GM23338 (cell line): ENCODE results near the gene DCUN1D4. TPM values are rescaled to one million over a fixed set of nuclear protein-coding genes. Genes with fewer than 3 reads are reported as not detected.

Source experiments
- ATAC-seq: fragments of 200-7000 bp; cut with Tn5 transposase; 3 replicates; pipeline ENCODE4 v1.9.1; 2020
- DNase-seq: peaks from one replicate; pipeline ENCODE4 v3.0.0-alpha.2; 2015; ENCODE audit warnings: low spot score
- H2AFZ ChIP-seq: fragments of 200-600 bp; sonication (generic); 2 replicates; pipeline ENCODE4 v1.8.0; 2016; ENCODE audit warnings: antibody characterized with exemption, mild to moderate bottlenecking, moderate library complexity
- H3F3A ChIP-seq: fragments of 200-600 bp; sonication (generic); replicated peaks from 2 replicates; pipeline ENCODE4 v1.8.0; 2017; ENCODE audit warnings: antibody characterized with exemption, mixed run types, low read depth
- H3K27ac ChIP-seq: fragments of 200-600 bp; sonication (generic); 2 replicates; pipeline ENCODE4 v1.6.1; 2016; ENCODE audit warnings: low read depth
- H3K27me3 ChIP-seq: fragments of 200-600 bp; sonication (generic); 2 replicates; pipeline ENCODE4 v1.8.0; 2016; ENCODE audit warnings: mild to moderate bottlenecking, mixed run types, moderate library complexity; ENCODE audit not compliant: insufficient read depth
- H3K36me3 ChIP-seq: fragments of 200-600 bp; sonication (generic); 2 replicates; pipeline ENCODE4 v1.8.0; 2016; ENCODE audit warnings: mild to moderate bottlenecking; ENCODE audit not compliant: insufficient read depth
- H3K4me1 ChIP-seq: fragments of 200-600 bp; sonication (generic); 2 replicates; pipeline ENCODE4 v1.8.0; 2016; ENCODE audit warnings: mild to moderate bottlenecking, moderate library complexity; ENCODE audit not compliant: insufficient read depth
- H3K4me2 ChIP-seq: fragments of 200-600 bp; sonication (generic); 2 replicates; pipeline ENCODE4 v1.7.1; 2017; ENCODE audit warnings: mixed run types
- H3K4me3 ChIP-seq: fragments of 200-600 bp; sonication (generic); 2 replicates; pipeline ENCODE4 v1.6.1; 2016; ENCODE audit warnings: mixed run types
- H3K79me2 ChIP-seq: fragments of 200-600 bp; sonication (generic); replicated peaks from 2 replicates; pipeline ENCODE4 v1.8.0; 2017; ENCODE audit warnings: mild to moderate bottlenecking; ENCODE audit not compliant: insufficient read depth
- H3K9me2 ChIP-seq: fragments of 200-600 bp; sonication (generic); 2 replicates; pipeline ENCODE4 v1.8.0; 2017; ENCODE audit not compliant: insufficient read depth
- H4K20me1 ChIP-seq: fragments of 200-600 bp; sonication (generic); replicated peaks from 2 replicates; pipeline ENCODE4 v1.8.0; 2017; ENCODE audit warnings: mild to moderate bottlenecking; ENCODE audit not compliant: insufficient read depth
- H3K27ac Mint-ChIP-seq: 2 replicates; pipeline ENCODE4 v1.8.0; 2020; ENCODE audit warnings: inconsistent platforms, mild to moderate bottlenecking, moderate library complexity, mixed read lengths
- H3K27me3 Mint-ChIP-seq: 3 replicates; pipeline ENCODE4 v1.8.0; 2022; ENCODE audit warnings: low read depth, mild to moderate bottlenecking, moderate library complexity, mixed read lengths, inconsistent platforms; ENCODE audit not compliant: insufficient read depth, poor library complexity
- H3K36me3 Mint-ChIP-seq: 3 replicates; pipeline ENCODE4 v1.8.0; 2021; ENCODE audit warnings: low read depth, mild to moderate bottlenecking, inconsistent platforms, moderate library complexity, mixed read lengths
- H3K4me1 Mint-ChIP-seq: 3 replicates; pipeline ENCODE4 v1.8.0; 2020; ENCODE audit warnings: mild to moderate bottlenecking, inconsistent platforms, mixed read lengths
- H3K4me3 Mint-ChIP-seq: 3 replicates; pipeline ENCODE4 v1.8.0; 2021; ENCODE audit warnings: moderate library complexity, mild to moderate bottlenecking, inconsistent platforms, mixed read lengths
- H3K9me3 Mint-ChIP-seq: 3 replicates; pipeline ENCODE4 v1.8.0; 2020; ENCODE audit warnings: moderate library complexity, mild to moderate bottlenecking, inconsistent platforms, mixed read lengths
- CREB1 ChIP-seq: fragments of 250-450 bp; sonication (Bioruptor Pico); IDR thresholded peaks from 2 replicates; pipeline ENCODE4 v1.5.0; 2020; ENCODE audit warnings: low read depth, mild to moderate bottlenecking, moderate library complexity
- ETS1 ChIP-seq: IDR thresholded peaks from 2 replicates; pipeline ENCODE4 v1.6.1; 2016; ENCODE audit warnings: antibody characterized with exemption
- EZH2 ChIP-seq: fragments of 200-600 bp; sonication (generic); IDR thresholded peaks from one replicate; pipeline ENCODE4 v1.8.0; 2017; ENCODE audit warnings: antibody characterized with exemption, mild to moderate bottlenecking, low read depth; ENCODE audit not compliant: unreplicated experiment
- EZH2phosphoT487 ChIP-seq: fragments of 200-600 bp; sonication (generic); IDR thresholded peaks from one replicate; pipeline ENCODE4 v1.8.1; 2018; ENCODE audit warnings: antibody characterized with exemption; ENCODE audit not compliant: unreplicated experiment
- JUNB ChIP-seq: IDR thresholded peaks from one replicate; pipeline ENCODE4 v1.6.1; 2016; ENCODE audit warnings: antibody characterized with exemption; ENCODE audit not compliant: unreplicated experiment
- ZNF331 ChIP-seq: fragments of 250-450 bp; sonication (Bioruptor Pico); IDR thresholded peaks from 2 replicates; pipeline ENCODE4 v1.5.0; 2020; ENCODE audit warnings: low read depth, mild to moderate bottlenecking, moderate library complexity
- polyA plus RNA-seq: library from polyadenylated mRNA; unstranded; fragments of >200 nt; fragmentation: Nextera tagmentation; extraction: Ambion mirVana; gene quantifications from 2 replicates; pipeline ENCODE4 v1.2.1, GENCODE V29; 2016
- total RNA-seq: library from RNA; depleted of rRNA; stranded (reverse); fragments of >200 nt; shearing (Covaris generic); gene quantifications from 2 replicates; pipeline ENCODE4 v1.2.3, GENCODE V29; 2014
- TF ChIP-seq, protein P1 (sequence below): fragments of 250-450 bp; sonication (Bioruptor Pico); IDR thresholded peaks from 2 replicates; pipeline ENCODE4 v1.5.0; 2020; ENCODE audit warnings: mild to moderate bottlenecking, moderate library complexity
- TF ChIP-seq, protein P2 (sequence below), 2 experiments: fragments of 200-600 bp in 1 of 2; sonication (generic) in 1 of 2; conservative IDR thresholded peaks; 2 replicates each; pipeline versions ENCODE4 v1.5.1 to v1.6.1; 2016 to 2017; ENCODE audit warnings: antibody characterized with exemption in 2 of 2, low read depth in 2 of 2, mild to moderate bottlenecking in 2 of 2, moderate library complexity in 1 of 2
- TF ChIP-seq, protein P3 (sequence below): IDR thresholded peaks from one replicate; pipeline ENCODE4 v1.6.1; 2018; ENCODE audit warnings: antibody characterized with exemption; ENCODE audit not compliant: unreplicated experiment

The DCUN1D4 gene
- total and polyA plus RNA-seq, 2 experiments from 2014 or later: 26.1 to 54.8 TPM

DNA sequence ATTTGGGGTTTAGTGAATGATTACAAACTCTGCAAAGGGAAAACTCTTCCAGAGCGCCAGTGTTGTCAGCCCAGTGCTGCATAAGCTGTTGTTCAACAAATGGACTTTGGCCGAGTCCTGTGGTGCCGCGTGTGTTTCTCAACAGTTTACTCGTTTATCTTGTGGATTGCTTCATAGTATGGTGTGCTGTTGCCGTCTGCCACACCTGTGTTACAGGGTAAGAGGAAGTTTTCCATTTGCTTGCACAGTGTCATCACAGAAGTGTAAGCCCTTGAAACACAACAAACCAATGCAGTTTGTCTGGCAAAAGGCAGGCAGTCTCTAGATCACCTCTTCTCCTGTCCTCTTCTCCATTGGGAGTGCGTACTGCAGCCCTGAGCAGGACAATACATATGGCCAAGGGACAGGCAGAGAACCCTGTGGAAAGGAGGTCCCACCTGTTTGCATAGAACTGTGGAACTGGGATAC lies 66.3 kb downstream of the DCUN1D4 start (continued):
- TF ChIP-seq, protein P1, sequence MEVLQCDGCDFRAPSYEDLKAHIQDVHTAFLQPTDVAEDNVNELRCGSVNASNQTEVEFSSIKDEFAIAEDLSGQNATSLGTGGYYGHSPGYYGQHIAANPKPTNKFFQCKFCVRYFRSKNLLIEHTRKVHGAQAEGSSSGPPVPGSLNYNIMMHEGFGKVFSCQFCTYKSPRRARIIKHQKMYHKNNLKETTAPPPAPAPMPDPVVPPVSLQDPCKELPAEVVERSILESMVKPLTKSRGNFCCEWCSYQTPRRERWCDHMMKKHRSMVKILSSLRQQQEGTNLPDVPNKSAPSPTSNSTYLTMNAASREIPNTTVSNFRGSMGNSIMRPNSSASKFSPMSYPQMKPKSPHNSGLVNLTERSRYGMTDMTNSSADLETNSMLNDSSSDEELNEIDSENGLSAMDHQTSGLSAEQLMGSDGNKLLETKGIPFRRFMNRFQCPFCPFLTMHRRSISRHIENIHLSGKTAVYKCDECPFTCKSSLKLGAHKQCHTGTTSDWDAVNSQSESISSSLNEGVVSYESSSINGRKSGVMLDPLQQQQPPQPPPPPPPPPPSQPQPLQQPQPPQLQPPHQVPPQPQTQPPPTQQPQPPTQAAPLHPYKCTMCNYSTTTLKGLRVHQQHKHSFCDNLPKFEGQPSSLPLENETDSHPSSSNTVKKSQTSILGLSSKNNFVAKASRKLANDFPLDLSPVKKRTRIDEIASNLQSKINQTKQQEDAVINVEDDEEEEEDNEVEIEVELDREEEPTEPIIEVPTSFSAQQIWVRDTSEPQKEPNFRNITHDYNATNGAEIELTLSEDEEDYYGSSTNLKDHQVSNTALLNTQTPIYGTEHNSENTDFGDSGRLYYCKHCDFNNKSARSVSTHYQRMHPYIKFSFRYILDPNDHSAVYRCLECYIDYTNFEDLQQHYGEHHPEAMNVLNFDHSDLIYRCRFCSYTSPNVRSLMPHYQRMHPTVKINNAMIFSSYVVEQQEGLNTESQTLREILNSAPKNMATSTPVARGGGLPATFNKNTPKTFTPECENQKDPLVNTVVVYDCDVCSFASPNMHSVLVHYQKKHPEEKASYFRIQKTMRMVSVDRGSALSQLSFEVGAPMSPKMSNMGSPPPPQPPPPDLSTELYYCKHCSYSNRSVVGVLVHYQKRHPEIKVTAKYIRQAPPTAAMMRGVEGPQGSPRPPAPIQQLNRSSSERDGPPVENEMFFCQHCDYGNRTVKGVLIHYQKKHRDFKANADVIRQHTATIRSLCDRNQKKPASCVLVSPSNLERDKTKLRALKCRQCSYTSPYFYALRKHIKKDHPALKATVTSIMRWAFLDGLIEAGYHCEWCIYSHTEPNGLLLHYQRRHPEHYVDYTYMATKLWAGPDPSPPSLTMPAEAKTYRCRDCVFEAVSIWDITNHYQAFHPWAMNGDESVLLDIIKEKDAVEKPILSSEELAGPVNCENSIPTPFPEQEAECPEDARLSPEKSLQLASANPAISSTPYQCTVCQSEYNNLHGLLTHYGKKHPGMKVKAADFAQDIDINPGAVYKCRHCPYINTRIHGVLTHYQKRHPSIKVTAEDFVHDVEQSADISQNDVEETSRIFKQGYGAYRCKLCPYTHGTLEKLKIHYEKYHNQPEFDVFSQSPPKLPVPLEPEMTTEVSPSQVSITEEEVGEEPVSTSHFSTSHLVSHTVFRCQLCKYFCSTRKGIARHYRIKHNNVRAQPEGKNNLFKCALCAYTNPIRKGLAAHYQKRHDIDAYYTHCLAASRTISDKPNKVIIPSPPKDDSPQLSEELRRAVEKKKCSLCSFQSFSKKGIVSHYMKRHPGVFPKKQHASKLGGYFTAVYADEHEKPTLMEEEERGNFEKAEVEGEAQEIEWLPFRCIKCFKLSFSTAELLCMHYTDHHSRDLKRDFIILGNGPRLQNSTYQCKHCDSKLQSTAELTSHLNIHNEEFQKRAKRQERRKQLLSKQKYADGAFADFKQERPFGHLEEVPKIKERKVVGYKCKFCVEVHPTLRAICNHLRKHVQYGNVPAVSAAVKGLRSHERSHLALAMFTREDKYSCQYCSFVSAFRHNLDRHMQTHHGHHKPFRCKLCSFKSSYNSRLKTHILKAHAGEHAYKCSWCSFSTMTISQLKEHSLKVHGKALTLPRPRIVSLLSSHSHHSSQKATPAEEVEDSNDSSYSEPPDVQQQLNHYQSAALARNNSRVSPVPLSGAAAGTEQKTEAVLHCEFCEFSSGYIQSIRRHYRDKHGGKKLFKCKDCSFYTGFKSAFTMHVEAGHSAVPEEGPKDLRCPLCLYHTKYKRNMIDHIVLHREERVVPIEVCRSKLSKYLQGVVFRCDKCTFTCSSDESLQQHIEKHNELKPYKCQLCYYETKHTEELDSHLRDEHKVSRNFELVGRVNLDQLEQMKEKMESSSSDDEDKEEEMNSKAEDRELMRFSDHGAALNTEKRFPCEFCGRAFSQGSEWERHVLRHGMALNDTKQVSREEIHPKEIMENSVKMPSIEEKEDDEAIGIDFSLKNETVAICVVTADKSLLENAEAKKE (CRISPR knock-in tag): no peak
- TF ChIP-seq JUNB (no peak), ZNF331 (CRISPR knock-in tag) (no peak), EZH2 (no peak), CREB1 (CRISPR knock-in tag) (no peak)
- TF ChIP-seq, protein P2, sequence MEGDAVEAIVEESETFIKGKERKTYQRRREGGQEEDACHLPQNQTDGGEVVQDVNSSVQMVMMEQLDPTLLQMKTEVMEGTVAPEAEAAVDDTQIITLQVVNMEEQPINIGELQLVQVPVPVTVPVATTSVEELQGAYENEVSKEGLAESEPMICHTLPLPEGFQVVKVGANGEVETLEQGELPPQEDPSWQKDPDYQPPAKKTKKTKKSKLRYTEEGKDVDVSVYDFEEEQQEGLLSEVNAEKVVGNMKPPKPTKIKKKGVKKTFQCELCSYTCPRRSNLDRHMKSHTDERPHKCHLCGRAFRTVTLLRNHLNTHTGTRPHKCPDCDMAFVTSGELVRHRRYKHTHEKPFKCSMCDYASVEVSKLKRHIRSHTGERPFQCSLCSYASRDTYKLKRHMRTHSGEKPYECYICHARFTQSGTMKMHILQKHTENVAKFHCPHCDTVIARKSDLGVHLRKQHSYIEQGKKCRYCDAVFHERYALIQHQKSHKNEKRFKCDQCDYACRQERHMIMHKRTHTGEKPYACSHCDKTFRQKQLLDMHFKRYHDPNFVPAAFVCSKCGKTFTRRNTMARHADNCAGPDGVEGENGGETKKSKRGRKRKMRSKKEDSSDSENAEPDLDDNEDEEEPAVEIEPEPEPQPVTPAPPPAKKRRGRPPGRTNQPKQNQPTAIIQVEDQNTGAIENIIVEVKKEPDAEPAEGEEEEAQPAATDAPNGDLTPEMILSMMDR (conservative IDR thresholded peaks at IDR 0.05; ENCODE audit: low read depth in 2 of 2): no peak

GRCh38 chr4:51918251-51918650 lies 75.3 kb downstream of the DCUN1D4 start:
- H2AFZ ChIP-seq: no peak overlapping the region
- H3F3A ChIP-seq: no peaks in the 10 kb centered on the region
- Mint-ChIP-seq H3K27ac (no peak overlapping the region), H3K36me3 (peaks cover 23% of the 10 kb centered on the region; the same call in 2 of the 3 replicates), H3K4me3 (no peak overlapping the region), H3K9me3 (no peaks in the 10 kb centered on the region; the same call in 2 of the 3 replicates), H3K27me3 (peaks cover 5% of the 10 kb centered on the region), H3K4me1 (no peaks in the 10 kb centered on the region)
- no peaks in the 10 kb centered on the region for H3K27me3 ChIP-seq
- no peaks in the 10 kb centered on the region for H3K79me2 ChIP-seq
- no peaks in the 10 kb centered on the region for H4K20me1 ChIP-seq
- H3K9me2 ChIP-seq: 0 out of 2 replicates have a peak, but pooled peaks cover 4% of the 10 kb centered on the region
- H3K36me3 ChIP-seq: peaks cover 5% of the 10 kb centered on the region; the same call in 1 of the 2 replicates
- H3K4me2 ChIP-seq: no peak overlapping the region
- no peak overlapping the region for H3K27ac ChIP-seq
- no peak for ATAC-seq
- H3K4me3 ChIP-seq: no peak overlapping the region
- no peaks in the 10 kb centered on the region for H3K4me1 ChIP-seq
- no peak for DNase-seq
- TF ChIP-seq, protein P2 (conservative IDR thresholded peaks at IDR 0.05; ENCODE audit: low read depth in 2 of 2): no peak
- TF ChIP-seq EZH2 (no peak), EZH2phosphoT487 (no peak), CREB1 (CRISPR knock-in tag) (no peak), ETS1 (no peak)
- TF ChIP-seq, protein P3, sequence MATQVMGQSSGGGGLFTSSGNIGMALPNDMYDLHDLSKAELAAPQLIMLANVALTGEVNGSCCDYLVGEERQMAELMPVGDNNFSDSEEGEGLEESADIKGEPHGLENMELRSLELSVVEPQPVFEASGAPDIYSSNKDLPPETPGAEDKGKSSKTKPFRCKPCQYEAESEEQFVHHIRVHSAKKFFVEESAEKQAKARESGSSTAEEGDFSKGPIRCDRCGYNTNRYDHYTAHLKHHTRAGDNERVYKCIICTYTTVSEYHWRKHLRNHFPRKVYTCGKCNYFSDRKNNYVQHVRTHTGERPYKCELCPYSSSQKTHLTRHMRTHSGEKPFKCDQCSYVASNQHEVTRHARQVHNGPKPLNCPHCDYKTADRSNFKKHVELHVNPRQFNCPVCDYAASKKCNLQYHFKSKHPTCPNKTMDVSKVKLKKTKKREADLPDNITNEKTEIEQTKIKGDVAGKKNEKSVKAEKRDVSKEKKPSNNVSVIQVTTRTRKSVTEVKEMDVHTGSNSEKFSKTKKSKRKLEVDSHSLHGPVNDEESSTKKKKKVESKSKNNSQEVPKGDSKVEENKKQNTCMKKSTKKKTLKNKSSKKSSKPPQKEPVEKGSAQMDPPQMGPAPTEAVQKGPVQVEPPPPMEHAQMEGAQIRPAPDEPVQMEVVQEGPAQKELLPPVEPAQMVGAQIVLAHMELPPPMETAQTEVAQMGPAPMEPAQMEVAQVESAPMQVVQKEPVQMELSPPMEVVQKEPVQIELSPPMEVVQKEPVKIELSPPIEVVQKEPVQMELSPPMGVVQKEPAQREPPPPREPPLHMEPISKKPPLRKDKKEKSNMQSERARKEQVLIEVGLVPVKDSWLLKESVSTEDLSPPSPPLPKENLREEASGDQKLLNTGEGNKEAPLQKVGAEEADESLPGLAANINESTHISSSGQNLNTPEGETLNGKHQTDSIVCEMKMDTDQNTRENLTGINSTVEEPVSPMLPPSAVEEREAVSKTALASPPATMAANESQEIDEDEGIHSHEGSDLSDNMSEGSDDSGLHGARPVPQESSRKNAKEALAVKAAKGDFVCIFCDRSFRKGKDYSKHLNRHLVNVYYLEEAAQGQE: no peak
